WERI-Rb-1 (cell line): ENCODE measurements around the gene CAPZA3.

Experiments
- DNase-seq: peaks from one replicate; pipeline ENCODE4 v3.0.0-alpha.2; 2020
- H3K27ac ChIP-seq: fragments of 250-450 bp; sonication (Bioruptor Pico); 2 replicates; pipeline ENCODE4 v1.5.1; 2020; ENCODE audit warnings: mild to moderate bottlenecking, moderate library complexity
- H3K27me3 ChIP-seq: fragments of 250-450 bp; sonication (Bioruptor Pico); 2 replicates; pipeline ENCODE4 v1.5.1; 2021; ENCODE audit warnings: mild to moderate bottlenecking, low read depth, moderate library complexity; ENCODE audit not compliant: insufficient read depth, severe bottlenecking
- H3K36me3 ChIP-seq: fragments of 250-450 bp; sonication (Bioruptor Pico); 2 replicates; pipeline ENCODE4 v1.5.1; 2020; ENCODE audit warnings: mild to moderate bottlenecking, moderate library complexity
- H3K4me3 ChIP-seq: 2 replicates; pipeline ENCODE4 v1.5.1; 2011; ENCODE audit warnings: low read depth, mild to moderate bottlenecking, control low read depth, low read length
- H3K9me3 ChIP-seq: fragments of 250-450 bp; sonication (Bioruptor Pico); 2 replicates; pipeline ENCODE4 v1.5.1; 2021; ENCODE audit warnings: mild to moderate bottlenecking, moderate library complexity; ENCODE audit not compliant: severe bottlenecking
- CTCF ChIP-seq: IDR thresholded peaks from 2 replicates; pipeline ENCODE4 v1.5.1; 2011; ENCODE audit warnings: low read depth, mild to moderate bottlenecking, control low read depth, inconsistent platforms, low read length

CAPZA3 gene

GRCh38 chr12:18750085-18750484, 12.2 kb downstream of the CAPZA3 start:
- Histone ChIP-seq H3K36me3 (no peaks in the 10 kb centered on the region), H3K27ac (no peak overlapping the region), H3K27me3 (no peaks in the 10 kb centered on the region), H3K4me3 (no peak overlapping the region), H3K9me3 (no peaks in the 10 kb centered on the region)
- DNase-seq, result no peak
- TF ChIP-seq CTCF, result no peak

GRCh38 chr12:18751866-18752265, 13.9 kb downstream of the CAPZA3 start:
- H3K27ac ChIP-seq, result no peak overlapping the region
- no peak for DNase-seq
- no peaks in the 10 kb centered on the region for H3K27me3 ChIP-seq
- H3K36me3 ChIP-seq, result no peaks in the 10 kb centered on the region
- no peaks in the 10 kb centered on the region for H3K9me3 ChIP-seq
- no peak for TF ChIP-seq CTCF
- no peak overlapping the region for H3K4me3 ChIP-seq

- H3K27ac ChIP-seq, result no peak overlapping the region
- no peak for TF ChIP-seq CTCF
- H3K27me3 ChIP-seq, result no peaks in the 10 kb centered on the region
Measured at GRCh38 chr12:18752280-18752920, 14.5 kb downstream of the CAPZA3 start.

GRCh38 chr12:18752947-18753346, 15.0 kb downstream of the CAPZA3 start:
- no peaks in the 10 kb centered on the region for H3K36me3 ChIP-seq
- H3K9me3 ChIP-seq, result no peaks in the 10 kb centered on the region
- DNase-seq, result no peak
- no peak overlapping the region for H3K27ac ChIP-seq
- no peak overlapping the region for H3K4me3 ChIP-seq
- TF ChIP-seq CTCF, result no peak
- H3K27me3 ChIP-seq, result no peaks in the 10 kb centered on the region

More at GRCh38 chr12:18752280-18752920, 14.5 kb downstream of the CAPZA3 start:
- Histone ChIP-seq H3K9me3 (no peaks in the 10 kb centered on the region), H3K4me3 (no peak overlapping the region), H3K36me3 (no peaks in the 10 kb centered on the region)
- no peak for DNase-seq

GRCh38 chr12:18753481-18754123, 15.7 kb downstream of the CAPZA3 start:
- H3K4me3 ChIP-seq, result no peak overlapping the region
- H3K27ac ChIP-seq, result no peak overlapping the region
- no peak for TF ChIP-seq CTCF
- H3K9me3 ChIP-seq, result no peaks in the 10 kb centered on the region
- no peaks in the 10 kb centered on the region for H3K27me3 ChIP-seq
- DNase-seq, result no peak
- H3K36me3 ChIP-seq, result no peaks in the 10 kb centered on the region
